ENCODE measurements around the gene SLC5A12.
"Not testable (repeated sequence)": the region's sequence is repeated elsewhere in the genome, so short reads cannot be mapped to it uniquely, and the experiment has no call there.

SLC5A12 gene

GRCh38 chr11:26649884-26650283 lies 72.0 kb downstream of the SLC5A12 start:
- DNase-seq: no peak

- not testable (repeated sequence) for DNase-seq
Observed at GRCh38 chr11:26643314-26643713, 78.5 kb downstream of the SLC5A12 start.

- DNase-seq: no peak
Observed at GRCh38 chr11:26632691-26633159, 89.1 kb downstream of the SLC5A12 start.

GRCh38 chr11:26626346-26626745 lies 95.5 kb downstream of the SLC5A12 start:
- DNase-seq: no peak

- DNase-seq: no peak
Observed at GRCh38 chr11:26623076-26623659, 98.7 kb downstream of the SLC5A12 start.

- DNase-seq: no peak
Observed at GRCh38 chr11:26622181-26622580, 99.7 kb downstream of the SLC5A12 start.

GRCh38 chr11:26621132-26621531 lies 100.7 kb downstream of the SLC5A12 start:
- no peak for DNase-seq

GRCh38 chr11:26620282-26621045 lies 101.4 kb downstream of the SLC5A12 start:
- DNase-seq: no peak

- no peak for DNase-seq
Observed at GRCh38 chr11:26618441-26618840, 103.4 kb downstream of the SLC5A12 start.
